A673 (cell line): ENCODE measurements around the gene ARHGEF1.

Experiments used
- CTCF ChIP-seq: fragments of 300-800, 200-600 bp; sonication (generic); conservative IDR thresholded peaks from 2 replicates; pipeline ENCODE4 v1.5.1; 2017; ENCODE audit warnings: low read depth, mild to moderate bottlenecking, antibody characterized with exemption, low read length, moderate library complexity, mixed read lengths
- EZH2 ChIP-seq: fragments of 200-600 bp; sonication (generic); IDR thresholded peaks from 2 replicates; pipeline ENCODE4 v1.6.1; 2017; ENCODE audit warnings: borderline replicate concordance, low read depth, mild to moderate bottlenecking, mixed read lengths, antibody characterized with exemption, low read length; ENCODE audit not compliant: poor library complexity, severe bottlenecking

- TF ChIP-seq CTCF (no peak), EZH2 (no peak)
Measured at GRCh38 chr19:41893899-41894298, 10.9 kb downstream of the ARHGEF1 start.
